GM04503 (cell line): ENCODE results near the gene ARTN.

Experiments used
- DNase-seq: peaks from one replicate; pipeline ENCODE4 v3.0.0-alpha.2; 2012; ENCODE audit warnings: low read depth

The ARTN gene, protein sequence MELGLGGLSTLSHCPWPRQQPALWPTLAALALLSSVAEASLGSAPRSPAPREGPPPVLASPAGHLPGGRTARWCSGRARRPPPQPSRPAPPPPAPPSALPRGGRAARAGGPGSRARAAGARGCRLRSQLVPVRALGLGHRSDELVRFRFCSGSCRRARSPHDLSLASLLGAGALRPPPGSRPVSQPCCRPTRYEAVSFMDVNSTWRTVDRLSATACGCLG

DNA sequence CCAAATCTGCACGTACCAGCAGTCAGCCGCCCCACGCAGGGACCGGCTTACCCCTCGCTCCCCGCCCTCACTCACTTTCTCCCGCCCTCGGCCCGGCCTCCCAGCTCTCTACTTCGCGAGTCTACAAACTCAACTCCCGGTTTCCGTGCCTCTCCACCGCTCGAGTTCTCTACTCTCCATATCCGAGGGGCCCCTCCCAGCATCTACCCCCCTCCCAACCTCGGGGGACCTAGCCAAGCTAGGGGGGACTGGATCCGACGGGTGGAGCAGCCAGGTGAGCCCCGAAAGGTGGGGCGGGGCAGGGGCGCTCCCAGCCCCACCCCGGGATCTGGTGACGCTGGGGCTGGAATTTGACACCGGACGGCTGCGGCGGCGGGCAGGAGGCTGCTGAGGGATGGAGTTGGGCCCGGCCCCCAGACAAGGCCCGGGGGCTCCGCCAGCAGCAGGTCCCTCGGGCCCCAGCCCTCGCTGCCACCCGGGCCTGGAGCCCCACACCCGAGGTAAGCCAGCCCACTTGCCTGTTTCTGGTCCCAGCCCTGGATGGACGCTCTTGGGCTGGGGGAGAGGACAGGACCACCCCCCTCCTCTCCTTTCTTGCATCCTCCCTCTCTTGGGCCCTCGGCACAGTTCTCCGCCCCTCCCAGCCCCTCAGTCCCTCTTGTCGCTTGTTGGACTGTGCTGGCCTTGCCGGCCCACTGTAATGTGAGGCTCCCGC is at the start of gene ARTN:
ARTN (plus strand) TSS at position 416 of the 715 bp plus-strand sequence. CDS start 1,856 bp downstream, outside the sequence.
- no peak for DNase-seq

DNA sequence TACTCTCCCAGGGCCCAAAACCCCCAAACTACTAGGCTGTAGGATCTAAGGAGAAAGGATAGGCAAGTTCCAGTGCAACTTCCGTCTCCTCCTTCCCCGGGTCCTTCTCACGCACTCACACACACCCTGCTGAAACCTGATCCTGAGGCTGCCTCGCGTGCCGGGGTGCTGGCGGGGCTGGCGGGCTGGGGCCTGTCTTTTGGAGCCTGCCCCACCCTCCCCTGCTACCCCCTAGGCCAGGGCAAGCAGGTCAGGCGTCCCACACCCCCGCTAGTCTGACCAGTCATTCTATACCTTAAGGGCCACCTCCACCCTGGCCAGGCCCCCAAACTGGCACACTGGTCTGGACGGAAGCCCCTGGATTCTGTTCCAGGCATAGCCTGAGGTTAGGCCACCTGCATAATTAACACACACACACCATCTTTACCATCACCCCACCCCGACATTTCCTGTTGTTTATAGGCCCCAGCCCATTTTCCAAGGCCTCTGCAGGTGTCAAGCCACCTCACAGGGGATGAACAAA is 48.3 kb upstream of the ARTN start:
- no peak for DNase-seq

DNA sequence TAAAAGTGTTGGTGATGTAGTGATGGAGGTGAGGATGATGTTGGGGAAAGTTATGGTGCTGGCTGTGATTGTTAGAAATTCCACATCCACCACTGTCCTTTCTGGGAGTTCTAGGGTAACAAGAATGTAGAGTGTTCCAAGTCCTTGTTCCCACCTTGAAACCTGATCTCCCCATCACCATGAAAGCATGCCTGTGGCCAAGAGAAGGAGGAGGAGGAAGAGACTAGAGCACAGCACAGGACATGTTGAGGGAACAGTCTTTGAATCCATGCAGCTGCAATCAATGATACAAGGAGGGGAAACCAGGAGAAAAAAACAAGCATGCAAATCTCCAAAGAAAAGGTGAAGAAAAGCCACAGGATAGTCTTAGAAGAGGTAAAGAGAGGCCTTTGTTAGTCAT is 45.9 kb upstream of the ARTN start:
- DNase-seq = no peak

DNA sequence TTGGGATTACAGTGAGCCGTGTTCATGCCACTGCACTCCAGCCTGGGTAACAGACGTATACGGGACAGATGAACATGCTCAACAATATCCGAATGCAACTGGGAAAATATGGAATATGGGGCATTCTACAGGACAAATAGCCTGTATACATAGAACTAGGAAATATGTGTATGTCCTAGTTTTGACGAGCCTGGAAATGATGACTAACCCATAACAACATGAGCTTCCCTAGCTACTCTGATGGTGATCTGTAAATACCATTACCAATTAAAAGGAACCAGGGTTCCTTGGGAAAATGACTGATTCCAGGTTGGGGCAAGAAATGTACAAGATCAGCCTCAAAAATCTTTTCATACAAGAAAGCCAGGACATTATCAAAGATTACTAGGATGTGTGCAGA is 42.8 kb upstream of the ARTN start:
- DNase-seq = no peak

DNA sequence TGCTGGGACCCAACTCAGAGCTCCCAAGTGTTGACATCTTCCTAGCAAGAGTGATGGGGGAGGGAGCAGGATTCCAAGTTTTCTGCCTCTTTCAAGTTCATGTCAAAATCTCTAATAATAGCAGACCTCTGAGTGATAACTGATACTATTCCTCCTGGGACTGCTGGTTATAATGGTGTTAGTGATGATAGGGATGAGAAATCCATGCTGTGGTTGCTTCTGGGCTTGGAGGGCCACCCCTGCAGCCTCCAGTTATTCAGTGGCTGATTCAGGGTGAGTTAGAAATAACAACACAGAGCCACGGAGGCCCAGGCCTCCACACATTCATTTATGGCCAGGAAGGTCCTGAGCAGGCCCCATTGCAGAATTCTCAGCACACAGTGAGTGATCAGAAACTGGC is 40.6 kb upstream of the ARTN start:
- DNase-seq = no peak

DNA sequence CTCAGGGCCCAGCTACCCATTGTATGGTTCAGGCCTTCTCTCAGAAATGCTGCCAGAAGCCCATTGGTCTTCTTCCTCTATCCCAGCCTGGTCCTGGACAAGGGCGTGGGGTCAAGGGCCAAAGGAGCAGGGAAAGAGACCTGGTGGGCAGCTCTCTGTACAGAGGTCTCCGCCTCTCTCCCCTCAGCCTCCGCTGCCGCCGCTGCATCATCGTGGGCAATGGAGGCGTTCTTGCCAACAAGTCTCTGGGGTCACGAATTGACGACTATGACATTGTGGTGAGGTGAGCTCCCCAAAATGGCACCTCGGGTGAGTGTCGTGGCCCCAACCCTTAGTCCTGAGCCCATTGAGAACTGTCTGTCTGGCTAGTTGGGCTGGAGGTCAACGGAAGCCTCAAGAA is 34.6 kb upstream of the ARTN start:
- DNase-seq = no peak

DNA sequence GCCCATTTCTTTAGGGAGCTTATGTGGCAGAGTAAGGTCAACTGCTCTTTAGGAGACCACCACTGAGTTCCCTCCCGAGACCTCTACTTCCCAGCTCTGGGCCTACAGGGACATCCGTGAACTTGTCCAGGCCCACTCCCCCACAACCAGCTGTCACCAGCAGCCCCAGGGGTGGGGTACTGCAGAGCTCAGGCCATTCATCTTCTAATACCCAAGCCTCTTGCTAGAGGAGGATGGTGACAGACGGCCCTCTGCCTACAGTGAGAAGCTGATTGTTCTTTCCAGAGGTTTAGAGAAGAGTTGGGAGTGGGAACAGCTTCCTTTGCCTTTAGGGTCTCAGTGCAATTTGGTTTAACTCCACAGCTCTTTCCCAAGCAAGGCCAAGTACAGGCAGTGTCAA is 33.2 kb upstream of the ARTN start:
- DNase-seq = no peak

DNA sequence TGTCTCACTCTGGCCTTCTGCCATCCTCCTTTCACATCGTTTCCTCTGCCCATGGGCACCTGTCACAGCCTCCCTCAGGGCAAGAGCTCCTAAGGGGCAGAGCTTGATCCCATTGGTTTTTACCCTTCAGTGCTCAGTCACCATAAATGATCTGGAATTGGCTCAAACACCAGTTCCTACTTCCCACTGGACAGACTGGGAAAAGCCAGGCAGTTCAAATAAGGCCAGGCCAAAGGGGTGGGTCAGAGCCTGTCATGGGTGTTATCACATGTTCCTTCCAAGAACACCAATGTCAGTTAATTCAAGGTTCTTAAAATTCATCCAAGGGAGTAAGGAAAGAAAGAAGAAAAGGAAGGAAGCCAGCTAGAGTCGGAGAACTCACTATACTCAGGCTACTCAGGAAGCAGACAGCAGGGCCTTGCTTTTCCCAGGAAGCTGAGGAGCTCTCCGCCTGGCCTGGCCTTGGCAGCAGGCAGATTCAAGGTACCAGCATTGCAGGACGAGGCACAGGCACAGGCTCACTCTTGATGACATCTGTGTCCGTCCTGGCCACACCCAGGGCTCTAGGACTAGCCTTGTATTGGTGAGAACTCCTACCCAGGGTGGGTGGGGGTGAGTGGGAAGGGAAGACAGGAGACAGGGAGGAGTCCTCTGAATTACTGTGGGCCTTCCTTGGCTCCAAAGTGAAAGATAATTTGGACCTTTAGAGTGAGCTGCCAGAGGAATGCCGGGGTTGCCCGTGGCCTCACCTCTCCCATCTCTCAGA is 32.2 kb upstream of the ARTN start:
- no peak for DNase-seq

DNA sequence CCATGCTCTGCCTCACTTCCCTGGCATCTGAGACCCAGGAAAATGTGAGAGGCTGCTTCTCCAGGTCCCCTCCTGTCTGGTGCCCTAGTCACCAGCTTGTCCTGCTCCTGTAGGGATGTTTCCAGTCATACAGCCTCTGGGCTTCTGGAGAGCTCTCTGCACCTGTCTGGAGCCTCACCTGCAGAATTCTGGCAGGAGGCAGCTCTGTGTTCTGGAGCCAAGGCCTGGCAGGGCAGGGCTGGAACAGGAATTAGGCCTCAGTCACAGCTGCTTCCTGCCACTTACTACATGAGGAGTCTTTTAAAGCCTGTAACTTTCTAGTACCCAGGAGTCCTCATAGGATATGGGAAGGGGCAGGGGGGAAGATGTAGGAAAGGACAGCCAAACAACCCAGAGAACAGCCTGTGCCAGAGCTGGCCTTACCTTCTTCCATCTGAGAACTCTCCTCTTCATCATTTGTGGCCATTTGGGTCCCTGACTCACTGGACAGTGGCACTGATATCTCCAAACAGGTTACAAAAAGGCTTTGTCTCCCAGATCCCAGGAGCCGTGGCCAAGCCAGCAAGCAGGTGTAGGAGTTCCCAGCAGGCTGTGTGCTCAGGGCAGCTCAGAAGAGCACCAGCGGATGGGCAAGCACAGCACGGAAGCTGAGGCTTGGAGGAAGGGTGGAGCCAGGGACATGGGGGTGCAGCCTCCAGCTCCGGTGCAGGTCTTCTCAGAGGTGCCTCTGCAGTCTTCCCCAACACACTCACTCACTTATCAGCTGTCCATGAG is 31.4 kb upstream of the ARTN start:
- DNase-seq = no peak

DNA sequence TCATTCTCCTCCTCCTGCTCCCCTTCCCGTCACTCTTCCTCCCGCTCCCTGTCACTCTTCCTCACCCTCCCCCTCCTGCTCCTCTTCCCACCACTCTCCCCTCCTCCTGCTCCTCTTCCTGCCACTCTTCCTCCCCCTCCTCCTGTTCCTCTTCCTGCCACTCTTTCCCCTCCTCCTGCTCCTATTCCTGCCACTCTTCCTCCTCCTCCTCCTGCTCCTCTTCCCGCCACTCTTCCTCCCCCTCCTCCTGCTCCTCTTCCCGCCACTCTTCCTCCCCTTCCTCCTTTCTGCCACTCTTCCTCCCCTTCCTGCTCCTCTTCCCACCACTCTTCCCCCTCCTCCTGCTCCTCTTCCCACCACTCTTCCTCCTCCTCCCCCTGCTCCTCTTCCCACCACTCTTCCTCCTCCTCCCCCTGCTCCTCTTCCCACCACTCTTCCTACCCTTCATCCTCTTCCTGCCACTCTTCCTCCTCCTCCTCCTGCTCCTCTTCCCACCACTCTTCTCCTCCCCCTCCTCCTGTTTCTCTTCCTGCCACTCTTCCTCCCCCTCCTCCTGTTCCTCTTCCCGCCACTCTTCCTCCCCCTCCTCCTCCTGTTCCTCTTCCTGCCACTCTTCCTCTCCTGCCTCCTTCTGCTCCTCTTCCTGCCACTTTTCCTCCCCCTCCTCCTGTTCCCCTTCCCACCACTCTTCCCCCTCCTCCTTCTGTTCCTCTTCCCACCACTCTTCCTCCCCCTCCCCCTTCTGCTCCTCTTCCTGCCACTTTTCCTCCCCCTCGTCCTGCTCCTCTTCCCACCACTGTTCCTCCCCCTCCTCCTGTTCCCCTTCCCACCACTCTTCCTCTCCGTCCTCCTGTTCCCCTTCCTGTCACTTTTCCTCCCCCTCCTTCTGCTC is 28.7 kb upstream of the ARTN start:
- no peak for DNase-seq

DNA sequence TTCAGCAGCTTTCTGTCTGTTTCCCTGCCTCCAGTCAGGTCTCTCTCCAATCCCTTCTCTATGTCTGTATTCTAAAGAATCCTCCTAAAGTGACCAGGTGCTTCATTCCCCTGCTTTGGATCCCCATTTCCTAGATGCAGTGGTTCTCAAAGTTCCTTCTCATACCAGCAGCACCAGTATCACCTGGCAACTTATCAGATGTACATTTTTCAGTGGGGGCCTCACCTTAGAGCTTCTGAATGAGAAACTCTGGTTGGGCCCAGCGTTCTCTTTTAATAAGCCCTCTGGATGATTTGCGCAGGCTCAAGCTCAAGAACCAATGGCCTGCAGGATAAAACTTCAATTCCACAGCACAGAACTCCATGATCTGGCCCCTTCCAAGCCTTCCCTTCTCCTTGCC is 25.4 kb upstream of the ARTN start:
- no peak for DNase-seq

DNA sequence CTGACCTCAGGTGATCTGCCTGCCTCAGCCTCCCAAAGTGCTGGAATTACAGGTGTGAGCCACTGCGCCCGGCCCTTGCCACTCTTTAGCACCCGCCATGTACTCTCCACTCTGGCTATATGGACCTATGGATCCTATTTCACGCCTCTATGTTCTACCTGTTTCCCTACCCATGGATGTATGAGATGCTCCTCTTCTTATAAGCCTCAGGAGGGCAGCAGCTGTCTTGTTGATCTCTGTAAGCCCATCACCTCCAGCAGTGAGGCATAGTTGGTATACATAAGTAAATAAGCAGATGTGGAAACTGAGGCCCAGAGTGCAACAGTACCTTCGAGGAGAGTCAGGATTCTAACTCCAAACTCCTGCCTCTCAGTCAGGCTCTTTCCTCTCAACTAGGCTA is 24.7 kb upstream of the ARTN start:
- no peak for DNase-seq

DNA sequence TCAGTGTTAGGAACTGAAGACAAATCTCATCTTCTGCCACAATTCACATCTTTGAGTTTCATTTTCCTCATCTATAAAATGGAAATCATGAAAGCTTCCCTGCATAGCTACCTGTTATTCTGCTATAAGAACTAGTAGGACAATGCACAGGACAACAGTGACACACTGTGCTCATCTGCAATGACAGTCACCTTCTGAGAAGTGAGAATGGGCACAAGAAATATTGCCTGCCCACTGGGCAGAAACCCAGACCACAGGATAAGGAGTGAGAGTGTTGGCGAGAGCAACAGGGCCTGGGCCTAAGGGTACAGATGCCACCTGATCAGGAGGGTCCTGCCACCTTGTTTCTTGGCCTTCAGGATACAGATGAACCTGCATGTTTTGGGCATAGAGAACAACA is 23.3 kb upstream of the ARTN start:
- no peak for DNase-seq

DNA sequence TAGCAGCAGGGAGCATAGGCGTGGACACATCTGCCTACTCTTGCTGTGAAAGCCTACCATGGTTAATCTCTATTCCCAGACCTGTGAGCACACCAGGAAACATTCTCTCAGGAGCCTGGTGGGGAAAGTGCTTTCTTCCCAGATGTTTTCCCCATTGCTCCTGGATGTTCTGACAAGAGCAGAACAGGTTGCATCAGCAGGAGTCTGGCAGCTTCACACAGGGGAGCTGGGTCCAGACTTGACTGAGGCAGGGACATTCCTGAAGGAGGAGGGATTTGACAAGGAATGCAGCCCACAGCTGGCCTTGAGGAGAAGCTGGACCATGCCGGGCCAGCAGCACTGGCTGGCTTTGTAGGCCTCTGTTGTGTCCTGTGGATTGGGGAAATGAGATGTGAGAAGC is 21.0 kb upstream of the ARTN start:
- DNase-seq = peak; percentile 48

DNA sequence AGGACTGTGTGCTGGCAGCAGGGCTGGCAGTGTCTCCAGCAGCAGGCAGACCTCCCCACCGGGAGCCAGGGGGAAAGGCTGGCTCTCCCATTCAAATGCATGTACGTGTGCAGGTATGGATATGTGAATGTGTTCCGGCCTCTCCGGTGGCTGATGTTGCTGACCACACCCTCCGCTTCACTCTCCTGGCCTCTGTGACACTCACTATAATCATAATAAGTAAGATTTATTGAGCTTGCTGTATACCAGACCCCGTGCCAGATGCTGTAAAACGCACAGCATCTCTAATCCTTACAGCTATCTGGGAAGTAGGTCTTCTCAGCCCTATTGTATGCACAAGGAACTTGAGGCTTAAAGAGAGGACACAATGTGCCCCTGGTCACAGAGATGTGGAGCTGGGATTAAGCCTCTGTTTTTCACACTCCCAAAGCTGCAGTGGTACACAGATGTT is 20.5 kb upstream of the ARTN start:
- no peak for DNase-seq

DNA sequence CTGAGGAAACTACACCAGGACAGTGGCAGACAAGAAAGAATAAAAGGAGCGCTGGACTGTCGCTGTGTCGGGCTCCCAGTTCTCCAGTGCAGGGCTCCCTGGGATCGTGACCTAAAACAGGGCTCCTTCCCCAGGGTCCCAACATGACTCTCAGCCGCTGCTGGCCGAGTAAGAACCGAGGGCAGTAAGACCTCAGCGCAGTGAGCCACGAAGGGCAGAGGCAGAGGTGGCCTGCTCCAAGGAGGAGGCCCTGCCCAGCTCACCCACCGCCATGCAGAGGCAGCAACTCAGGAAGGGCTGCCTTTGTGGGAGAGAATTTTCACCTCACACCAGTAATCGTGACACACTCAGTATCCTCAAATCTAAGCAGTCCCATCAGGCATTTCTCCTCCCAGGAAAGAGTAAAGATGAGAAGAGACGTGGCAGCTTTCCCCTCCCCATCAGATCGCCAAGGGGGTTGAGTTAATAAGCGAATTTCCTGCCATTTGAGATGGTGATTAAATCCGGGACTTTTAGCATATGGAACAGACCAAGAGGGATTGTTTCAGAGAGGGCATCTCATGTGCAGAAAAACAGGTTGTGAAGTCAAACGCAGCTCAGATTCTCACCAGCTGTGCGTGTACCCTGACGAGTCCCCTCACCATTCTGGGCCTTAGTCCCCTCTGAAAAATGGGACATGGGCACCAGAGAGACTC is 19.8 kb upstream of the ARTN start:
- no peak for DNase-seq

DNA sequence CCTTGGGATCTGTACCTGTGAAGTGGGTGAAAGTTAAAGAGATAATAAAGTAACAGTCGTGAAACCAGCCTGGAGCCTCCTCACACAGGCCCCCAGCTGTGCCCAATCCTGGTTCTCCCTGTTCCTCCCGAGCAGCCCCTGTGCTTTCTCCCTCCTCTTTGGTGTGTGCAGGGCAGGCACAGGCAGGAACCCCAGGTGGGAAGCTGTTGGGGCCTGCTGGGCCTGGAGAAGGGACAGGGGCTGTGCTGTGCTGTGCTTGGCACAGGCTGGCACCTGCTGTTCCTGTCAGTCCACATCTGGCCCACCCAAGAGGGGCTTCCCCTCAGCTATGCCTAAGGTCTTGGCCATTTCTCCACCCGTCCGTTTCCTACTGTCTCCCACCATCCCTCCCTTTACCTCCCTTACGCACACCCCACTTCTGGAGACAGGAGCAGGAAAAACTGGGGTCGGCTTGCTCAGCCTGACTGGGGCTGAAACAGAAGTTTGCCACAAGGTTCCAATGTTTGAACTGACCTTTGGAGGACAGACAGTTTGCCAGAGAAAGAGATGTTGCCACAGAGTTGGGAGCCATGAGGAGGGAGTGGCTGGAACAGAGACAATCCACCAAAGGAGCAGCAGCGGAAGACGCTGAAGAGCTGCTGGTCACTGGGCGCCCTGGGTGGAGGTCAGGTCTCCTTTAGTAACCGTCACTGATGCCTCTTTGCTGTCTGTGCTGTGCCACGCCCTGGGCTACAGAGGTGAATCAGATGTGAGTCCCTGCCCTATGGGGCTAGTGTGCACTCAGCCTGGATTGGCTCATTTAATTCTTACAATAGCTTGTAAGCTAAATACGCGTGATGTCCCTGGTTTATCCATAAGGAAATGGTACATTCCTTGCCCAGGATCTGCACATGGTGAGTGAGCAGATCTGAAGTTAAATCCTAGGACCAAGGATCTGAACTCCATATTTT is 18.8 kb upstream of the ARTN start:
- DNase-seq = no peak

DNA sequence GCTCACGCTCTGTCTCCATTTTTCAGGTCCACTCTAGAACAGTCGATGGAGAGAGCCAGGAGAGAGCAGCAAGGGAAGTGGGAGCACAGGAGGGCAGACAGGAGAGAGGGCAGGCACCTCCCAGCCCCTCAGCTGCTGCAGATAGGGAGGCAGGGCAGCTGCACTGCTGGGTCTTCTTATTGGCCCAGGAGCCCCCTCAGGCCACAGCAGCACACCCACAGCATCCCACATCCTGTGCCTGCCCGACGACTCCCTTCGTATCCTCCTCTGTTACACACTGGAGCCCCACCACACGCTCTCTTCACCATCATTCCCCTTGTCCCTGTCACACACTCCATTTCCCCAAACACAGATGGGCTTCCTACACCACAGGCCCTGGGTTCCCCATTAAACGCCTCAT is 13.7 kb upstream of the ARTN start:
- DNase-seq = no peak

DNA sequence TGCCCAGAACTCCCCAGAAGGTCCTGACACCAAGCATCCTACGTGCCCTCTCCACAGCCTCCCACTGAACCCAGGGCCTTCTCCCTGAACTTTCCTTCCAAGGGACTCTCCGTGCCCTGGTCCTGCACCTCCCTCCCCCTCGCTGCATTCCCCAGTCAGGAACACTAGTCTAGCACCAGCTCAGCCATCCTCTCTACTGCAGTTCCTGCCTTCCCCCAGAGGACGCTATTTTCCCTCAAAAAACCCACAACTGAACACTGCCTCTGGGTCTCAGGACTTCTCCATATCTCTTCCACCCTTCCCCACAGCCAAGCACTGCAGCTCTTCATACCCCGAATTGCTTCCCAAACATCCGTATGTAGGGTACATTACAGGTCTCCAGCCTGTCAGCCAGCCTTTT is 12.6 kb upstream of the ARTN start:
- no peak for DNase-seq
